ENCODE measurements around the gene KLHL1. TPM values are rescaled to one million over a fixed set of nuclear protein-coding genes. Genes with fewer than 3 reads are reported as not detected.

KLHL1 gene
- total RNA-seq, 1 donor from 2014 or later, result not detected

GRCh38 chr13:69796256-69796655 lies 312.0 kb downstream of the KLHL1 start:
- DNase-seq (ENCODE audit: low read depth) (no peak), FAIRE-seq (no peak)
- H3K27me3 ChIP-seq (ENCODE audit: control insufficient read depth, insufficient read depth, low read length), result no peaks in the 10 kb centered on the region
- H3K36me3 ChIP-seq (ENCODE audit: control insufficient read depth, insufficient read depth, low read length), result no peaks in the 10 kb centered on the region
- TF ChIP-seq CTCF (IDR thresholded peaks at IDR 0.05; ENCODE audit: insufficient read depth, low read length, severe bottlenecking), result no peak
- no peak overlapping the region for H3K4me3 ChIP-seq (ENCODE audit: low read depth, low read length)

- no peak for TF ChIP-seq CTCF (IDR thresholded peaks at IDR 0.05; ENCODE audit: insufficient read depth, low read length, severe bottlenecking)
- Histone ChIP-seq H3K27me3 (ENCODE audit: control insufficient read depth, insufficient read depth, low read length) (no peaks in the 10 kb centered on the region), H3K36me3 (ENCODE audit: control insufficient read depth, insufficient read depth, low read length) (no peaks in the 10 kb centered on the region), H3K4me3 (ENCODE audit: low read depth, low read length) (no peak overlapping the region)
- no peak for FAIRE-seq
- DNase-seq (ENCODE audit: low read depth), result no peak
These were observed 314.3 kb downstream of the KLHL1 start for GRCh38 chr13:69793783-69794453.

- no peaks in the 10 kb centered on the region for H3K27me3 ChIP-seq (ENCODE audit: control insufficient read depth, insufficient read depth, low read length)
- H3K36me3 ChIP-seq (ENCODE audit: control insufficient read depth, insufficient read depth, low read length), result no peaks in the 10 kb centered on the region
- H3K4me3 ChIP-seq (ENCODE audit: low read depth, low read length), result no peak overlapping the region
- no peak for TF ChIP-seq CTCF (IDR thresholded peaks at IDR 0.05; ENCODE audit: insufficient read depth, low read length, severe bottlenecking)
- DNase-seq (ENCODE audit: low read depth), result no peak
- no peak for FAIRE-seq
These were observed 331.3 kb downstream of the KLHL1 start for GRCh38 chr13:69776937-69777336.

GRCh38 chr13:69769608-69770007 lies 338.6 kb downstream of the KLHL1 start:
- Histone ChIP-seq H3K27me3 (ENCODE audit: control insufficient read depth, insufficient read depth, low read length) (no peaks in the 10 kb centered on the region), H3K4me3 (ENCODE audit: low read depth, low read length) (no peak overlapping the region), H3K36me3 (ENCODE audit: control insufficient read depth, insufficient read depth, low read length) (no peaks in the 10 kb centered on the region)
- no peak for FAIRE-seq
- no peak for TF ChIP-seq CTCF (IDR thresholded peaks at IDR 0.05; ENCODE audit: insufficient read depth, low read length, severe bottlenecking)
- DNase-seq (ENCODE audit: low read depth), result no peak

GRCh38 chr13:69761581-69761980 lies 346.7 kb downstream of the KLHL1 start:
- no peak for DNase-seq (ENCODE audit: low read depth)

More at GRCh38 chr13:69761581-69761980, 346.7 kb downstream of the KLHL1 start:
- no peaks in the 10 kb centered on the region for H3K36me3 ChIP-seq (ENCODE audit: control insufficient read depth, insufficient read depth, low read length)
- TF ChIP-seq CTCF (IDR thresholded peaks at IDR 0.05; ENCODE audit: insufficient read depth, low read length, severe bottlenecking), result no peak
- no peak for FAIRE-seq
- H3K4me3 ChIP-seq (ENCODE audit: low read depth, low read length), result no peak overlapping the region
- H3K27me3 ChIP-seq (ENCODE audit: control insufficient read depth, insufficient read depth, low read length), result no peaks in the 10 kb centered on the region
